HG02943 (cell line): ENCODE results near the gene SLC1A3.
A peak's percentile ranks its signal among the peaks of the same experiment; 100 is the strongest.

ENCODE experiments used
- ATAC-seq: cut with Tn5 transposase; IDR thresholded peaks from one replicate; pipeline ENCODE4 v1.9.1; 2021; ENCODE audit warnings: mild to moderate bottlenecking, low read depth, moderate library complexity; ENCODE audit not compliant: unreplicated experiment

Gene SLC1A3

GRCh38 chr5:36682499-36682898 is 76.1 kb downstream of the SLC1A3 start:
- ATAC-seq: no peak

- ATAC-seq: no peak
Measured at GRCh38 chr5:36683821-36684434, 77.5 kb downstream of the SLC1A3 start.

GRCh38 chr5:36685631-36686288 is 79.4 kb downstream of the SLC1A3 start:
- ATAC-seq: peak; percentile 39

- ATAC-seq: no peak
Measured at GRCh38 chr5:36686881-36687280, 80.5 kb downstream of the SLC1A3 start.

DNA sequence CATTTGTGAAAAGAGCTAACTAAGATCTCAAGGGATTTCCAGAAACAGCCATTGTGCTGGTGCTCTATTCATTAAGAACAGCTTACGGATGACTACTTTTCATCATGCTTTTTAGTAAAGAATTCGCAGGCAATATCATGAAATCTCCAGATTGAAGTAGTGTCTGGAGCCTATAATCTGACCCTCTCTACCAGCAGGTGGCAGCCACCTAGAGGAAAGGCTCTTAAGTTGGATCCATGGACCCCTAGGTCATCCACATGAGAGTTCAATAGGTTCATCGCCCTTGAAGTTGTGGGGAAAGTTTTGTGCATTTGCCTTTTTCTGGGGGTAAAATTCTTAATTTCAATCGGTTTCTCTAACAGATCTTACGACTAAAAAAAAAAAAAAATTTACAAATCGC is 82.3 kb downstream of the SLC1A3 start:
- ATAC-seq: no peak

GRCh38 chr5:36689225-36689624 is 82.8 kb downstream of the SLC1A3 start:
- ATAC-seq: no peak

DNA sequence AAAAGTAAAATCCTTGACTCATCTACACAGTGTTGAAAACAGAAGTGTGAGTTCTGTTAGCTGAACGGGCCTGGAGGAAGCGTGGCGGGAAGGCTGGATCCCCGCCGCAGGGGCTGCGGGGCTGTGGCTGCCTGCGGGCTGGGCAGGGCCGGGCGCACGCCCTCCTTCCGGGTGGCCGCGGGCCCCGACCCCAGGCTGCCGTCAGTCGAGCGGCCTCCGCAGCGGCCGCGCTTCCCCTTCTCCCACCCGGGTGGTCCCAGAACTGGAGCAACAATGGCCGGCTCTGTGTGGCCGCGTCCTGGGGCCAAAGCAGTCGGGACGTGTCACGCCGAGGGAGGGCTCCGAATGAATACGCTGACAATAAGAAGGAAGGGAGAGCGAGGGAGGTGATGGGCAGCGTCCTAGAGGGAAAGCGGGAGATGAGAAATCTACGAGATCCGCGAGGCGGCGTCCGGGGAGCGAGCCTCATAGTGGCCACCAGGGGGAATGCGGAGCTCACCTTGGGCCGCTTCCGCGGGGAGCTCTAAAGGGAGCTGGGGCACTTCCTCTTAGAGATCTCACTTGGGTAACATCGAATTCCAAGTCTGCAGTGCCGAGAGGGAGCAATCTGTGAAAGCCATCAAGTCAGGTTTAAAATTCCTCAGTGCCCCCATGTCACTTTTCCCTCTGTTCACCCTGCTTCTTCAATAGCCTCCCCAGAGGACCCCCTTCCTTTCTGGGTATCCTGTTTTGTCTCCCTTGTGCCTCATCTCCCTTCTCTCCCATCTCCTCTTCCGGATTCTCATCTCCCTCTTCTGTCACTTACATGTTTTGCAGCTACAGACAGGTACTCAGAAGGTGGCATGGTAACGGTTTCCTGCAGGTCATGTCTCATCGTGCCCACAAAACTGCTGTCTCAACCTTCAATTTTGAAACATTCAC is 83.9 kb downstream of the SLC1A3 start:
- peak; percentile 60 for ATAC-seq

- ATAC-seq: no peak
Measured at GRCh38 chr5:36691226-36691625, 84.8 kb downstream of the SLC1A3 start.

- ATAC-seq: no peak
Measured at GRCh38 chr5:36691696-36692371, 85.4 kb downstream of the SLC1A3 start.

GRCh38 chr5:36692791-36693763 is 86.7 kb downstream of the SLC1A3 start:
- ATAC-seq: peak; percentile 65

DNA sequence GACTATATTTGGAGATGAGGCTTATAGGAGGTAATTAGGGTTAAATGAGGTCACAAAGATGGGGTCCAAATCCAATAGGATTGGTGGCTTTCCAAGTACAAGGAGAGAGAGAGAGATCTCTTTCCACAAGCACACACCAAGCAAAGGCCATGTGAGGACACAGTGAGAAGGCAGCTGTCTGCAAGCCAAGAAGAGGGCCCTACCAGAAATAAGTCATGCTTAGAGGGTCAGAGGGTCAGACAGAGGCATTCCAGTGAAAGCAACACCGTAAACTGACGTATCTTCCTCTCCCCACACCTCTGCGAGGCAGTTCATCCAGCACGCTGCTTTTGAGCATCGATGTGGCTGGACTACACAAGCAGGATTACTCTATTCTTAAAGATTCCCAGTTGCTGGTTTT is 87.9 kb downstream of the SLC1A3 start:
- ATAC-seq: no peak

- ATAC-seq: no peak
Measured at GRCh38 chr5:36696059-36696673, 89.8 kb downstream of the SLC1A3 start.

DNA sequence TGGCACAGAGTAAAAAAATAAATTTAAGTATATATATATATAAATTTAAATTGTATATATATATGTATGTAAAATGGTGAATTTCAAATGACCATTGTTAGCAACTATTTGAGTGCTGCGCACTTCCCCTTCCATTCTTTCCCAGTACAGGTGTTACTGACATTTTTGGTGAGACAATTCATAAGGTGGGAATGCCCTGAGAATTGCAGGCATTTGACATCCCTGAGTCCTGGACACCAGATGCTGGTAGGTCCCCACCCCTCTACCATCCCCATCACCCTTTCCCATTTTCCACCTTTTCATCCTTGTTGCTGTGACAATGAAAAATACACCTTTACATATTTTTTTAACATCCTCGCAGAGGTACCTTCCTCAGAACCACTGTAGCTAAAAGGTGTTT is 91.6 kb downstream of the SLC1A3 start:
- no peak for ATAC-seq

- peak; percentile 96 for ATAC-seq
Measured at GRCh38 chr5:36701085-36701698, 94.8 kb downstream of the SLC1A3 start.

- ATAC-seq: no peak
Measured at GRCh38 chr5:36703245-36703860, 96.9 kb downstream of the SLC1A3 start.

- no peak for ATAC-seq
Measured at GRCh38 chr5:36704131-36704530, 97.7 kb downstream of the SLC1A3 start.

GRCh38 chr5:36705055-36705454 is 98.6 kb downstream of the SLC1A3 start:
- ATAC-seq: no peak

DNA sequence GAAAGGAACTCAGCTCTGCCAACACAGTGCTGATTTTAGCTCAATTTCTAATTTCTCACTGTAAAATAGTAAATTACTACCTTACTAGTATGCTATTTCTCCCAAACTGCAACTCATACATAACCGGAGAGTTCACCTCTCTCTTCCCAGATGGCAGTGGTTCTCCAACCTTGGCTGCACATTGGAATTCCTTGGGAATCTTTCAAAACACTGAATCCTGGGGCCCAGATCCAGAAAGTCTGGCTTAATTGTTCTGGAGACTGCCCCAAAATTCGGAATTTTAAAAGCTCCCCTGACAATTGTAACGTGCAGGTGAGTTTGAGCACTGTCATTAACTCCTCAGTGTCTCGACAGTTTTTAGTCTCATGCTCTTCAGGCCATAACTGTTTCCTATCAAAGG is 100.3 kb downstream of the SLC1A3 start:
- no peak for ATAC-seq
